HG03575 (cell line): ENCODE measurements around the gene LRP11.
"Not testable (repeated sequence)": the region's sequence is repeated elsewhere in the genome, so short reads cannot be mapped to it uniquely, and the experiment has no call there.

ENCODE experiments used
- ATAC-seq: cut with Tn5 transposase; IDR thresholded peaks from one replicate; pipeline ENCODE4 v1.9.1; 2021; ENCODE audit not compliant: unreplicated experiment, insufficient number of reproducible peaks, low FRiP score; ENCODE audit errors: extremely low read depth

The LRP11 gene

DNA sequence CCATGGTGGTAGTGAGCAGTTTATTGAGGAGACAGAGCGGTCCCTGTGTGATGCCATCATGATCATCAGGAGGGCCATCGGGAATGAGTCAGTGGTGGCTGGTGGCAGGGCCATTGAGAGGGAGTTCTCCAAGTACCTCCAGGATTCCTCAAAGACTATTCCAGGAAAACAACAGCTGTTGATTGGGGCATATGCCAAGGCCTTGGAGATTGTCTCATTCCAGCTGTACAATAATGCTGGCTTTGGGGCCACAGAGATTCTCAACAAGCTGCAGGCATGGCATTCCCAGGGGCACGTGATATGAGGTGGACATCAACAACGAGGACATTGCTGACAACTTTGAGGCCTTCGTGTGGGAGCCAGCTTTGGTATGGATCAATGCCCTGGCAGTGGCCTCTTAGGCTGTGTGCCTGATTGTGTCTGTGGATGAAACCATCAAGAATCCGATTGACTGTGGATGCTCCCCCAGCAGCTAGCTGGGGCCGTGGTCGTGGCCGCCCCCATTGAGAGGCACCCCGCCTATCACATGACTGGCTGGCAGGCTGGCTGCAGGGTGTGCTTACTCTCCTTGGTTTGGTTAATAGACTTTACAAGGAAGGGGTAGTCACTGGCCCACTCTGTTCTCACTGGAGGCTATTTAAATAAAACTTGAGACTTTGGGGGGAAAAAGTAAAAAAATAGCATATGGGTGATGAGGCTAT, 17.1 kb upstream of the LRP11 start:
- ATAC-seq: no peak

DNA sequence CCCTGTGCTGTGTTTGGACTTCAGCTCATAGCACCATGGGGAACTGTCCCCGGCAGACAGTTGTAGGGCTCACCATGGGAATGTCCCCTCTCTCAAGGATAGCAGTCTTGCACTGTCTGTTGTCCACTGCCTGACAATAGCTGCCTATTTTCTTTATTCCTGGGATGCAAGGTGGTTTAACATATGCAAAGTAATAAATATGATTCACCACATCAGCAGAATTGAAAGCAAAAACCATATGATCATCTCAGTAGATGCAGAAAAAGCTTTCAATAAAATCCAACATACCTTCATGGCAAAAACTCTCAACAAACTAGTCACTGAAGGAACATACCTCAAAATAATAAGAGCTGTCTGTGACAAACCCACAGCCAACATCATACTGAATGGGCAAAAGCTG, 13.5 kb upstream of the LRP11 start:
- ATAC-seq: no peak

DNA sequence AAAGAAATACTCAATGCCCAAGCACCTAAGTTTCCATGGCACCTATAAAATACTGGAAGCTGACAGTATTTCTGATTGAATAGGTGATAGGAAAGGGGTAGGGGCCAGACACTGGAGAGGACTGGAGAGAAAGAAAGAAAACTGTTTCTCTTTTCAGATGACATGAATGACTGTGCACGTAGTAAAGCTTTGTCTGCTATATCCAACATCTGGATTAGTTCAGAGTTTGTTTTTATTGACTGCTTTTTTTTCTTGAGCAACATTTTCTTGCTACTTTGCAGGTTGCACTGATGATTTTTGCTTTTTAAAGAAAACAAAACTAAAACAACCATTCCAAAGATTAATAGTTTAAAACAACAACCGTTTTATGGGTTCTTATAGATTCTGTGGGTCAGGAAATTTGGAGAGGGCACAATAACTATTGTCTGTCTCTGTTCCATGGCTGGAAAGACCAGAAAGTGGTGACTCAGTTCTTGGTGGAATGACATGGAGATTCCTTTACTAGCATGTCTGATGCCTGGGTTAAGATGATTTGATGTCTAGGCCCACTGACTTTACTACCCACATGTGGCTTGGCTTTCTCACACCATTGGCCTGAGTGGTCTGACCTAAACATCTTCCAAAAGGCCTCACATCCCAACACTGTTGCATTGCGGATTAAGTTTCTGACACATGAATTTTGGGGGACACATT, 12.2 kb upstream of the LRP11 start:
- no peak for ATAC-seq

DNA sequence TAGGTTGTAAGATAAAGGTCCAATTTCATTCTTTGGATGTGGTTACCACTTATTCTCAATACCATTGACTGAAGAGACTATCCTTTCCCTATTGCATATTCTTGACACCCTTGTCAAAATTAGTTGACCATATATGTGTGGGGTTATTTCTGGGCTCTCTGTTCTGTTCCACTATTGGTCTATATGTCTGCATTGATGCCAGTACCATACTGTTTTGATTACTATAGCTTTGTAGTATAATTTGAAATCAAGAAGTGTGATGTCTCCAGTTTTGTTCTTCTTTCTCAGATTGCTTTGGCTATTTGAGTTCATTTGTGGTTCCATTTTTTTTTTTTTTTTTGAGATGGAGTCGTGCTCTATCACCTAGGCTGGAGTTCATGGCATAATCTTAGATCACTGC, 8.1 kb upstream of the LRP11 start:
- ATAC-seq: no peak

DNA sequence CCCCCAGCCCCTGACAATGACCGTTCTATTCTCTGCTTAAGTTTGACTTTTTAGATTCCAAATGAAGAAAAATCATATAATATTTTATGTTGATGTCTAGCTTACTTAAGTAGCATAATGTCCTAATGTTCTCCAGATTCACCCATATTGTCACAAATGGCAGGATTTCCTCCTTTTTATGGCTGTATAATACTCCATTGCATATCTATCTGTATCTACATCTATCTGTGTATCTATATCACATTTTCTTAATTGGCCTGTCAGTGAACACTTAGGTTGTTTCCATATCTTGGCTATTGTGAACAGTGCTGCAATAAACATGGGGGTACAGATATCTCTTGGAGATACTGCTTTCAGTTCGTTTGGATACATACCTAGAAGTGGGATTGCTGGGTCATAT, 7.0 kb upstream of the LRP11 start:
- ATAC-seq: no peak

DNA sequence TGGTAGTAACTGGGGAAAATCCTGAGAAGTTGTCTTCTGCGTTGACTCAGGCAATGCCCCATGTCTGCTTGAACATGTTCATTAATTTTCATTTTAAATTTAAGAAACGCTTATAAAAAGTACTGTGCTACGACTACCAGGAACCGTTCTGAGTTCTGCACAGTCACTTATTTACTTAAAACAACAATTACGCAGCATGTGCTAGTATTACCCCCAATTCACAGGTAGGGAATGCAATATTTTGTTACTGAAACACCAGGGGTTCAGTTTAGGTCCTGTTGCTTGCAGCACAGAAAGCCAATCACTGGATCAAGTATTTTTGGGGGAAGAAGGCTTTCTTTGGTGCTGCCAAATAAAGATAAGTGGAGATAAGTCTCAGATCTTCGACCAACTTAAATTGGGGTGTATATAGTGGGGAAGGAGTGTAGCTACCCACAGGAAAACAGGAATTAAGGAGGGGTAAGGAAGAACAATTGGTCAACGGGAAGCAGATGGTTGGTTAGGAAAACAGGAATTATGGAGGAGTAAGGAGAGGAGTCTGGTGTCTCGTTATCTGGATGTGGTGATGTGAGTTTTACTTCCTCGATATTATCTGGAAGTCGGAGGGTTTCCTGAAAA, 5.2 kb upstream of the LRP11 start:
- no peak for ATAC-seq

DNA sequence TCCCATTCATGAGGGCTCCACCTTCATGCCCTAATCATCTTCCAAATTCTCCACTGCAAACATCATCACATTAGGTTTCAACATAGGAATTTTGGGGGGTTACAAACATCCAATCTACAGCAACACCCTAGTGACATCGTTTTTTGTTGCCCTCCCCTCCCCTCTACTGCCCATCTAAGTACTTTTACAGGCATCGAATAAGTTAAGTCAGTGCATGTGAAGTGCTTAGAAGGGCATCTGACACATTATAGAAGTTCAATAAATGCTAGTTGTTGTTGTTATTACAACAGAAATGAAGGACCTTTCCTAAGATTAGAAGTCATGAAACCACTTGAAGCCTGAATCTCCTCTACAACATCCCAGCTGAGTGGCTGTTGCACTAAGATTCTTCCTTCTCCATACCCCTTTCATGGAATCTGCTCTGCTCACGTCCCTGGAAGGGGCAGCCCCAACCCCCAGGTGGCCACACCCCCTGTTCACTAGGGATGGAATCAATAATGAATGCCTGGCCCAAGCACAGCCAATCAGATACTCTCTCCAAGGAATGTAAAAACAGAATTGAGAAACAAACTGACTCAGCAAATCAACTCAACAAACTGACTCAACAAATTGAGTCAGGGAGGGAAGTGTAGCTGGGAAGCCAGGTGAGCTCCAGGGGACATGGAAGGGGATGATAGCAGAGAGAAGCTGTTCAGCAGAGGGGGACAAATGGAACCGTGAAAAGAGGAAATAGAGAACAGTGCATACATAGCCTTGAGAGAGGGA, 3.9 kb upstream of the LRP11 start:
- no peak for ATAC-seq

DNA sequence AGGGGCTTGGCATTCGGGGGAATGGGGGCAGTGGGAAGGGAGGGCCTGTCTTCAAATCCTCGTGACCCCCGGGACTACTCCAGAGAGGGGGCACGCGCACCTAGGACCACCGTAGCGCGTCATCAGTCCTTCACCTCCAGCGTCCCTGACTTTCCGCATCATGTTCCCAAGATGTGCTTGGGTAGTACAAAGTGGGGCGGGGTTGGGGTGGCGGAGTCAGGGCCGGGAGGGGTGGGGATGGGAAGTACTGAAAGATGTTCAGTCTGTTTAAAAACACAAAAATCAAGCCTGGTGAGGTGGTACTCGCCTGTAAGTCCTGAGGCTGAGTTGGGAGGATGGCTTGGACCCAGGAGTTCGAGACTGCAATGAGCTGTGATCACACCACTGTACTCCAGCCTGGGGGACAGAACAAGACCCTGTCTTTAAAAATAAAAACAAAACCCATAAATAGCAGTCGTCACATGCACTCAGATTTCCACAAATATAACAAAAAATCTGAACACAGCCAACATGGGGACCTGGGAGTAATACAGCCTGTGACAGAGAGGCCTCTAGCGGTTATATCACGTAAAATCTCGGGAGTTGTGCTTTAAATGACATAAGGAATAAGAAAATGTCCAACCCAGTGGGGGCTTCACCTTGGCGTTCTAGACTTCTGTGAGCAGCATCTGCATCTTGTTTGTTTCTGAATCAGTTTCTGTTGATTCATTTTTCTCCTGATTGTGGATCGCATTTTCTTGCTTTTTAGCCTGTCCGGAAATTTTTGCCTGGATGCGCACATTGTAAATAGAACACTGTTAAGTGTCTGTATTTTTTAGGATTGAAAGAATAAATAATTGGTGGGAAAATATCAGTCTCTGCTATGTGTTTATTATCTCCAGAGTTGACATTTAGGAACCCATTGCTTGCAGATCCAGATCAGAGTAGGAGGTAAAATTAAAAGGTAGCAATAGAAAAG, 698 bp upstream of the LRP11 start:
- ATAC-seq: no peak

DNA sequence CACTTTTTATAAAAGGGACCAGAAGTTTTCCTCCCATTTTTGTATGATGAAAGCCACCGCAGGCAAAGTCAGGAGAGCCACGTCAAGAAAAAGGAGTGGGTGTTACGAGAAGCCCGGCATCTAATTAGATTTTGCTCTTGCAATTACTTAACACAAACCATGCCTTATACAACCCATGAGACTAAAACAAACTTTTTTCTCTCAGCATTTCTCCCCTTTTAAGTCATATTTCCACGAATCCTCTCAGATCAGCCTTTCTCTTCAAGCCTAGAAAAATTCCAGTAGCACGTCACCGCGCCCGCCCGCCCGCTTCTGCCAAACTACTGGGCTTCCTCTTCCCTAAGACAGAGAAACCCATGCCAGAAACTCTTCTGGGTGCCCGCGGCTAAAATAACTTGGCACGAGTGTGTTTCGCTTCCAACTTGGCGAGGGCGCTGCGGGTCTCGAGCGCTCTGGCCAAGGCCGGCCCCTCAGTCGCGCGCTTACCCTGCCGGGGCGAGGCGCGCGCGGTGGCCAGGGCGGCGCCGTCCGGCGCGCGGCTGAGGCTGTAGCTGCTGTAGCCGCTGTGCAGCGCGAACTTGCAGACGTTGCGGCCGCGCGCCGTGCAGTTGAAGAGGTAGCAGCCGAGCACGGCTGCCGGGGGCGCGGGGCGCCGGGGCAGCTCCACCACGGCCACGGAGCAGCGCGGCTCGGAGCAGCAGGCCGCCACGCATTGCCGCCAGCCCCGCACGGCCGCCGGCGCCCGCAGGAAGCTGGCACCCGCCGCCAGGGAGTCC, 1.0 kb downstream of the LRP11 start:
- no peak for ATAC-seq

DNA sequence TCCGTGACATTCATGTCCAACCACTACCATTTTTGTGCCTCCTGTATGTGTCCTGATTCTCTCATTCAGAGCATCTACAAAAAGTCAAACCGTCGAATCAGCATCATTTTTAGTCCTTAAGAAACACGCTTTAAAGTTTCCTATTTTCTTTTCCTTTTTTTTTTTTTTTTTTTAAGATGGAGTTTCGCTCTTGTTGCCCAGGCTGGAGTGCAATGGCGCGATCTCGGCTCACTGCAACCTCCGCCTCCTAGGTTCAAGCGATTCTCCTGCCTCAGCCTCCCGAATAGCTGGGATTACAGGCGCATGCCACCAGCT, 1.8 kb downstream of the LRP11 start:
- not testable (repeated sequence) for ATAC-seq

DNA sequence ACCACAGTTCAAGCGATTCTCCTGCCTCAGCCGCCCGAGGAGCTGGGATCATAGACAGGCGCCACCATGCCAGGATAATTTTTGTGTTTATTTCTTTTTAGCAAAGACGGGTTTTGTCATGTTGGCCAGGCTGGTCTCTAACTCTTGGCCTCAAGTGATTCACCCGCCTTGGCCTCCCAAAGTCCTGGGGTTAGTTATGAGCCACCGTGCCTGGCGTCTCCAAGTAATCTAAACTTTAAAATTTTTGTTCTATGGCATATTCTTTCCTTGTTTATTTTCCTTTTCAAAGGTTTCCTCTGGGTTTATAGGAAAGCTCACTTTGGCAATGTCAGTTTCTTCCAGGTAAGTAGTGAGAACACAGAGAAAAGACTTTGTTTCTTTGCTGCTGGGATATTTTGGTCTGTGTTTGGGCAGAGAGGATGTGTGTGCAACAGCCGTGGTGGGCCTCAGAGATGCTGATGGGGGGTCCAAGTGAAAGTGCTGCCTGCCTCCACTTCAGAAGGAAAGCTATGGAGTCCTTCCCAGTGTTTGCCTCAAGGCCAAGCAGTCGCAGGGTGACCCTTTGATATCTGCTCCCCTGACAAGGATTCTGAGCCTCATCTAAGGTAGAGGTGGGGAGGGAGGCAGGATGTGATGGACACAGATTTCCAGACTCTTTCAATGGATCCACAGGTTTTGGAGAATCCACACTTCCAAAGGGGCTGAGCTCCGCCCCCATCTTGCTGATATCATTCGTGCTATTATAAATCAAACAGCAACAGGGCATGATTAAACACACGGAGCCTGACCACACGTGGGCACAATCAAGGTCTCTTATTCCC, 2.3 kb downstream of the LRP11 start:
- no peak for ATAC-seq

DNA sequence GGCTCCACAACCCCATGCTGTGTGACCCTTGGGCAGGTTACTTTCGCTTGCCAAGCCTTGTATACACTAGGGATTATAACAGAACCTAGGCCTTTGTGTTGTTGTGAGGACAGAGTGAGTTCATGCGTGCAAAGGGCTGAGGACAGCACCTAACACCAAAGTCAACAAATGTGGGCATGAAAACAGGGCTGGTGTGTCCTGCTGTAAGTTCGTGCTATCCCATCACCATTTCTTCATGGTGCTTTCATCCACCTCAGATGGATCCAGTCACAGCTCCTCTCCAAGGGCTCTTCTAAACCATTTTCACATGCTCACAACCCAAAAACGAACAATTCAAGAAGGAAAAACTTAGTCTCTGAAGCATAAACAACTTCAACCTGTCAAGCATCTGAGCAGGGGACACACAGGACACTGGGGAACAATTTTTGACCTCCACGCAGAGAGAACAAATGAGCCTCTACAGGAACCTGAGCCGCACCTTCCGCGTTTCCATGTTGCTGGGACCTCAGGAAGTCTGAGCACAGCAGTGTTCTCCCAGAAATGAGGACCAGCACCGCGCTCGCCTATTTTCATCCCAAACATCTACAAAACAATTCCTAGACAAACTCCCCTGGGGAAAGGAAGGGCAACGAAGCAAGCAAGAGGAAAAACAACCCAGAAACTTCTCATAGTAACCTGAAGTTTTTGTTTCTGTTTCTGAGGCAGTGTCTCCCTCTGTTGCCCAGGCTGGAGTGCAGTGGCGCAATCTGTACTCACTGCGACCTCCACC, 3.1 kb downstream of the LRP11 start:
- ATAC-seq: no peak

DNA sequence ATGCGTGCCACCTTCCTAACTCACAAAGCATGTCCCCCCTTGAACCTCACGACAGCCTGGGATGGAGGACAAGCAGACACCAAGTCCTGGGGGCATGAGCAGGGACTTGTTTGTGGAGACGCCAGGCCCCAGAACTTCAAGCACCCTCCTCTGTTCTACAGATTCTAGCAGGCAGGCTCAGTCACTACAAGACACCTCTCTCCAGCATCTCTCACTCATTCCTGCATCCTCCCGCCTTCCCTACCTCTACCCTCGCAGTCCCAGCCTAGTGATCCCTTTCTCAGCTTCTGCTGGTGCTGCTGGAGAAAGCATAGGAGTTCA, 3.7 kb downstream of the LRP11 start:
- ATAC-seq: no peak

DNA sequence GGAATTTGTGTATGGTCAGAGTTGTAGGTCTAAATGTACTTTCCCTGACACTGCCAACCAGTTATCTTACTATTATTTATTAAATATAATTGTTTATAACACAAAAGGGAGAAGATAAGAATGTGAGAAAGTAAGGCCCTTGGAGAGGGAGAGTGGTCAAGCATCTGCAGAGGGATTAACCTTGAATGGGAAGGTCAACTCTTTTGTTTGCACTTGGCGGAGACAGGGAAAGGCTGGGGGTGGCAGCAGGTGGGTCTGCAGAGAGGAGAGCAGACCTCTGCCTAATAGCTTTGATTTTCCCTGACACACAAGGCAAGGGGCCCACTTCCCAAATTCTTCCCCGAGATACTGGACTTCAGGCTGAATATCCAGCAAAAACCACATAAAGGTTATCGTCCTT, 4.2 kb downstream of the LRP11 start:
- ATAC-seq: no peak

DNA sequence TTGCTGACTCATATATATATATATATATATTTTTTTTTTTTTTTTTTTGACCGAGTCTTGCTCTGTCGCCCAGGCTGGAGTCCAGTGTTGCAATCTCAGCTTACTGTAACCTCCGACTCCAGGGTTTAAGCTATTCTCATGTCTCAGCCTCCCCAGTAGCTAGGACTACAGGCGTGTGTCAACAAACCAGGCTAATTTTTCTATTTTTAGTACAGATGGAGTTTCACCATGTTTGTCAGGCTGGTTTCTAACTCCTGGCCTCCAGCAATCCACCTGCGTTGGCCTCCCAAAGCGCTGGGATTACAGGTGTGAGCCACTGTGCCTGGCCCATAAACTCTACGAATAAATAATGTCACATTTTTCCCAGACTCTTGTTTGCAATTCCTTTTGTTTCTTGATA, 4.8 kb downstream of the LRP11 start:
- ATAC-seq: no peak

DNA sequence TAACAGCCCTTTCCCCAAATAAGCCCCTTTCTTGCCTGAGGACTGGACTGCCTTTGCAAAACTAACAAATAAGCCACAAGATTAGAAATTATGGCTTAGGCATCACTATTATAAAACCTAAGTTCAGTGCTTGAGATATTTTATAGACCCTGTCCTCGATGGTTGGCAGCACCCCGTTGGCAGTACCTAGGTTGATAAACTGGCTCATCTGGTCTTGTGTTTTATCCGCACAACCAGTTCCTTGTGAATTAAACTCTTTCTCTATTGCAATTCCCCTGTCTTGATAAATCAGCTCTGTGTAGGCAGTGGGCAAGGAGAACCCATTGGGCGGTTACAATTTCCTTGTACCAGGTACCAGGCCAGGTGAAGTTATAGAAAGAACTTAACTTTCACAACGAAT, 6.6 kb downstream of the LRP11 start:
- no peak for ATAC-seq
